NOMO-1 treated with DMSO at 0.1 percent for 48 hours (cell line): ENCODE measurements around the gene CADPS.
"Not testable (repeated sequence)": the region's sequence is repeated elsewhere in the genome, so short reads cannot be mapped to it uniquely, and the experiment has no call there.

Experiments
- DNase-seq: peaks from one replicate; lab custom pipeline; 2025; ENCODE audit not compliant: unreplicated experiment; lab: John Stamatoyannopoulos, UW

CADPS gene

GRCh38 chr3:62602129-62602770 lies 273.0 kb downstream of the CADPS start:
- DNase-seq = no peak

GRCh38 chr3:62601238-62602070 lies 273.8 kb downstream of the CADPS start:
- DNase-seq = no peak

GRCh38 chr3:62600033-62600432 lies 275.2 kb downstream of the CADPS start:
- DNase-seq = no peak

- DNase-seq = no peak
These were observed 277.7 kb downstream of the CADPS start for GRCh38 chr3:62597491-62597890.

- no peak for DNase-seq
These were observed 282.8 kb downstream of the CADPS start for GRCh38 chr3:62592408-62592807.

- DNase-seq = no peak
These were observed 286.1 kb downstream of the CADPS start for GRCh38 chr3:62589078-62589477.

- DNase-seq = no peak
These were observed 287.6 kb downstream of the CADPS start for GRCh38 chr3:62587579-62588031.

- DNase-seq = no peak
These were observed 288.0 kb downstream of the CADPS start for GRCh38 chr3:62587169-62587568.

GRCh38 chr3:62586356-62586755 lies 288.9 kb downstream of the CADPS start:
- no peak for DNase-seq

GRCh38 chr3:62585861-62586260 lies 289.4 kb downstream of the CADPS start:
- no peak for DNase-seq

- no peak for DNase-seq
These were observed 290.6 kb downstream of the CADPS start for GRCh38 chr3:62584636-62585035.

GRCh38 chr3:62582495-62583172 lies 292.6 kb downstream of the CADPS start:
- DNase-seq = no peak

- not testable (repeated sequence) for DNase-seq
These were observed 294.7 kb downstream of the CADPS start for GRCh38 chr3:62580485-62580884.

- DNase-seq = no peak
These were observed 298.1 kb downstream of the CADPS start for GRCh38 chr3:62577153-62577552.

GRCh38 chr3:62574266-62574898 lies 300.8 kb downstream of the CADPS start:
- DNase-seq = no peak

GRCh38 chr3:62571916-62572315 lies 303.3 kb downstream of the CADPS start:
- no peak for DNase-seq

GRCh38 chr3:62570888-62571287 lies 304.3 kb downstream of the CADPS start:
- no peak for DNase-seq

- DNase-seq = no peak
These were observed 305.6 kb downstream of the CADPS start for GRCh38 chr3:62569609-62570008.

GRCh38 chr3:62567097-62568021 lies 307.9 kb downstream of the CADPS start:
- DNase-seq = no peak

GRCh38 chr3:62566022-62566557 lies 309.1 kb downstream of the CADPS start:
- DNase-seq = no peak
